HG02970 (cell line): ENCODE measurements around the gene ANKRD26.
A peak's percentile ranks its signal among the peaks of the same experiment; 100 is the strongest.

Experiments
- ATAC-seq: cut with Tn5 transposase; IDR thresholded peaks from one replicate; pipeline ENCODE4 v1.9.1; 2021; ENCODE audit warnings: mild to moderate bottlenecking, moderate library complexity, moderate number of reproducible peaks; ENCODE audit not compliant: unreplicated experiment, low FRiP score

Gene ANKRD26

GRCh38 chr10:27022048-27022447, 78.2 kb downstream of the ANKRD26 start:
- ATAC-seq = no peak

GRCh38 chr10:27020243-27020642, 80.1 kb downstream of the ANKRD26 start:
- ATAC-seq = no peak

- ATAC-seq = no peak
These were observed 80.5 kb downstream of the ANKRD26 start for GRCh38 chr10:27019827-27020226.

- ATAC-seq = no peak
These were observed 102.7 kb downstream of the ANKRD26 start for GRCh38 chr10:26997610-26998009.

- no peak for ATAC-seq
These were observed 105.6 kb downstream of the ANKRD26 start for GRCh38 chr10:26994743-26995142.

- ATAC-seq = no peak
These were observed 112.4 kb downstream of the ANKRD26 start for GRCh38 chr10:26987851-26988250.

- no peak for ATAC-seq
These were observed 117.1 kb downstream of the ANKRD26 start for GRCh38 chr10:26983156-26983555.

- no peak for ATAC-seq
These were observed 118.2 kb downstream of the ANKRD26 start for GRCh38 chr10:26982058-26982457.

- no peak for ATAC-seq
These were observed 119.0 kb downstream of the ANKRD26 start for GRCh38 chr10:26981232-26981824.

- no peak for ATAC-seq
These were observed 121.8 kb downstream of the ANKRD26 start for GRCh38 chr10:26978519-26978918.

- no peak for ATAC-seq
These were observed 122.7 kb downstream of the ANKRD26 start for GRCh38 chr10:26977635-26978034.

- no peak for ATAC-seq
These were observed 129.6 kb downstream of the ANKRD26 start for GRCh38 chr10:26970667-26971066.

- ATAC-seq = peak; percentile 53
These were observed 131.0 kb downstream of the ANKRD26 start for GRCh38 chr10:26969145-26969926.

- no peak for ATAC-seq
These were observed 137.5 kb downstream of the ANKRD26 start for GRCh38 chr10:26962835-26963234.

- ATAC-seq = no peak
These were observed 140.0 kb downstream of the ANKRD26 start for GRCh38 chr10:26960308-26960707.

- no peak for ATAC-seq
These were observed 140.5 kb downstream of the ANKRD26 start for GRCh38 chr10:26959841-26960240.
